ENCODE results near the gene EPHB1.
"Not testable (repeated sequence)": the region's sequence is repeated elsewhere in the genome, so short reads cannot be mapped to it uniquely, and the experiment has no call there.

DNA sequence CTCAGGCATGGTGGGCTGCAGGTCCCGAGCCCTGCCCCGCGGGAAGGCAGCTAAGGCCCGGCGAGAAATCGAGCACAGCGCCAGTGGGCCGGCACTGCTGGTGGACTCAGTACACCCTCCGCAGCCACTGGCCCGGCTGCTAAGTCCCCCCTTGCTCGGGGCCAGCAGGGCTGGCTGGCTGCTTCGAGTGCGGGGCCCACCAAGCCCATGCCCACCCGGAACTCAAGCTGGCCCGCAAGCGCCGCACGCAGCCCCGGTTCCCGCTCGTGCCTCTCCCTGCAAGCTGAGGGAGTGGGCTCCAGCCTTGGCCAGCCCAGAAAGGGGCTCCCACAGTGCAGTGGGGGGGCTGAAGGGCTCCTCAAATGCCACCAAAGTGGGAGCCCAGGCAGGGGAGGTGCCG is 244.5 kb downstream of the EPHB1 start:
- not testable (repeated sequence) for TF ChIP-seq POLR2A (IDR thresholded peaks at IDR 0.05)
- TF ChIP-seq, protein P1, sequence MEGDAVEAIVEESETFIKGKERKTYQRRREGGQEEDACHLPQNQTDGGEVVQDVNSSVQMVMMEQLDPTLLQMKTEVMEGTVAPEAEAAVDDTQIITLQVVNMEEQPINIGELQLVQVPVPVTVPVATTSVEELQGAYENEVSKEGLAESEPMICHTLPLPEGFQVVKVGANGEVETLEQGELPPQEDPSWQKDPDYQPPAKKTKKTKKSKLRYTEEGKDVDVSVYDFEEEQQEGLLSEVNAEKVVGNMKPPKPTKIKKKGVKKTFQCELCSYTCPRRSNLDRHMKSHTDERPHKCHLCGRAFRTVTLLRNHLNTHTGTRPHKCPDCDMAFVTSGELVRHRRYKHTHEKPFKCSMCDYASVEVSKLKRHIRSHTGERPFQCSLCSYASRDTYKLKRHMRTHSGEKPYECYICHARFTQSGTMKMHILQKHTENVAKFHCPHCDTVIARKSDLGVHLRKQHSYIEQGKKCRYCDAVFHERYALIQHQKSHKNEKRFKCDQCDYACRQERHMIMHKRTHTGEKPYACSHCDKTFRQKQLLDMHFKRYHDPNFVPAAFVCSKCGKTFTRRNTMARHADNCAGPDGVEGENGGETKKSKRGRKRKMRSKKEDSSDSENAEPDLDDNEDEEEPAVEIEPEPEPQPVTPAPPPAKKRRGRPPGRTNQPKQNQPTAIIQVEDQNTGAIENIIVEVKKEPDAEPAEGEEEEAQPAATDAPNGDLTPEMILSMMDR (IDR thresholded peaks at IDR 0.05), result not testable (repeated sequence)

All from esophagus squamous epithelium (tissue), 4 donors.